ENCODE measurements around the gene ALOX5AP. TPM values are rescaled to one million over a fixed set of nuclear protein-coding genes. Genes with fewer than 3 reads are reported as not detected.

The ALOX5AP gene
- total RNA-seq, 1 experiment from 2014 or later: 1.1 TPM

- H3K36me3 ChIP-seq (ENCODE audit: control insufficient read depth, insufficient read depth, low read length): no peaks in the 10 kb centered on the region
- H3K27me3 Mint-ChIP-seq (ENCODE audit: insufficient read depth, unreplicated experiment): no peaks in the 10 kb centered on the region
- CTCF ChIA-PET: no interaction called here
- H3K4me3 ChIP-seq (ENCODE audit: low read depth, low read length): no peak overlapping the region
- no peaks in the 10 kb centered on the region for H3K4me1 ChIP-seq
- H3K9me3 Mint-ChIP-seq (ENCODE audit: unreplicated experiment): no peaks in the 10 kb centered on the region
- BruUV-seq (replicated peaks): no TSS peak
- no peak for TF ChIP-seq CTCF (IDR thresholded peaks at IDR 0.05; ENCODE audit: insufficient read depth in 1 of 2, low read depth in 1 of 2, low read length in 1 of 2, severe bottlenecking in 1 of 2, unreplicated experiment in 1 of 2)
- no peak for DNase-seq
- H3K36me3 Mint-ChIP-seq (ENCODE audit: insufficient read depth, unreplicated experiment): no peaks in the 10 kb centered on the region
- H3K9me3 ChIP-seq: no peaks in the 10 kb centered on the region
- H3K27ac Mint-ChIP-seq (ENCODE audit: unreplicated experiment): no peak overlapping the region
- H3K27me3 ChIP-seq (replicated peaks; ENCODE audit: control insufficient read depth, insufficient read depth, low read length): no peaks in the 10 kb centered on the region
- POLR2A ChIA-PET: no interaction called here
- intact Hi-C loops (cut with micrococcal nuclease; ENCODE audit: unreplicated experiment): no loop called here
- no peaks in the 10 kb centered on the region for H3K4me1 Mint-ChIP-seq (ENCODE audit: low read depth, unreplicated experiment)
- H3K4me3 Mint-ChIP-seq (ENCODE audit: unreplicated experiment): no peak overlapping the region
These were observed 54.0 kb downstream of the ALOX5AP start for GRCh38 chr13:30789166-30789862.

- H3K4me1 ChIP-seq: no peaks in the 10 kb centered on the region
- TF ChIP-seq CTCF (IDR thresholded peaks at IDR 0.05; ENCODE audit: insufficient read depth in 1 of 2, low read depth in 1 of 2, low read length in 1 of 2, severe bottlenecking in 1 of 2, unreplicated experiment in 1 of 2): no peak
These were observed 55.2 kb downstream of the ALOX5AP start for GRCh38 chr13:30790592-30790991.

GRCh38 chr13:30791354-30792001 lies 56.1 kb downstream of the ALOX5AP start:
- no TSS peak for BruUV-seq (replicated peaks)
- CTCF ChIA-PET: interaction anchor here (1.5 kb wide), 1 partner anchor 16 kb away, joined by 3 read pairs; no protein-coding TSS in a partner anchor
- no peak for TF ChIP-seq CTCF (IDR thresholded peaks at IDR 0.05; ENCODE audit: insufficient read depth in 1 of 2, low read depth in 1 of 2, low read length in 1 of 2, severe bottlenecking in 1 of 2, unreplicated experiment in 1 of 2)
- Mint-ChIP-seq H3K27me3 (ENCODE audit: insufficient read depth, unreplicated experiment) (no peaks in the 10 kb centered on the region), H3K27ac (ENCODE audit: unreplicated experiment) (no peak overlapping the region), H3K4me1 (ENCODE audit: low read depth, unreplicated experiment) (no peaks in the 10 kb centered on the region), H3K9me3 (ENCODE audit: unreplicated experiment) (no peaks in the 10 kb centered on the region), H3K4me3 (ENCODE audit: unreplicated experiment) (no peak overlapping the region), H3K36me3 (ENCODE audit: insufficient read depth, unreplicated experiment) (no peaks in the 10 kb centered on the region)
- H3K27me3 ChIP-seq (replicated peaks; ENCODE audit: control insufficient read depth, insufficient read depth, low read length): no peaks in the 10 kb centered on the region
- intact Hi-C loops (cut with micrococcal nuclease; ENCODE audit: unreplicated experiment): no loop called here
- H3K36me3 ChIP-seq (ENCODE audit: control insufficient read depth, insufficient read depth, low read length): no peaks in the 10 kb centered on the region
- no peak for DNase-seq
- no peaks in the 10 kb centered on the region for H3K4me1 ChIP-seq
- POLR2A ChIA-PET: no interaction called here
- H3K9me3 ChIP-seq: no peaks in the 10 kb centered on the region
- no peak overlapping the region for H3K4me3 ChIP-seq (ENCODE audit: low read depth, low read length)

More at GRCh38 chr13:30790592-30790991, 55.2 kb downstream of the ALOX5AP start:
- Histone ChIP-seq H3K36me3 (ENCODE audit: control insufficient read depth, insufficient read depth, low read length) (no peaks in the 10 kb centered on the region), H3K9me3 (no peaks in the 10 kb centered on the region), H3K27me3 (replicated peaks; ENCODE audit: control insufficient read depth, insufficient read depth, low read length) (no peaks in the 10 kb centered on the region), H3K4me3 (ENCODE audit: low read depth, low read length) (no peak overlapping the region)
- Mint-ChIP-seq H3K27me3 (ENCODE audit: insufficient read depth, unreplicated experiment) (no peaks in the 10 kb centered on the region), H3K27ac (ENCODE audit: unreplicated experiment) (no peak overlapping the region), H3K36me3 (ENCODE audit: insufficient read depth, unreplicated experiment) (no peaks in the 10 kb centered on the region), H3K4me1 (ENCODE audit: low read depth, unreplicated experiment) (no peaks in the 10 kb centered on the region), H3K9me3 (ENCODE audit: unreplicated experiment) (no peaks in the 10 kb centered on the region), H3K4me3 (ENCODE audit: unreplicated experiment) (no peak overlapping the region)
- BruUV-seq (replicated peaks): no TSS peak
- CTCF ChIA-PET: no interaction called here
- intact Hi-C loops (cut with micrococcal nuclease; ENCODE audit: unreplicated experiment): no loop called here
- DNase-seq: no peak
- POLR2A ChIA-PET: no interaction called here
